ENCODE results near the gene EVL.

DNA sequence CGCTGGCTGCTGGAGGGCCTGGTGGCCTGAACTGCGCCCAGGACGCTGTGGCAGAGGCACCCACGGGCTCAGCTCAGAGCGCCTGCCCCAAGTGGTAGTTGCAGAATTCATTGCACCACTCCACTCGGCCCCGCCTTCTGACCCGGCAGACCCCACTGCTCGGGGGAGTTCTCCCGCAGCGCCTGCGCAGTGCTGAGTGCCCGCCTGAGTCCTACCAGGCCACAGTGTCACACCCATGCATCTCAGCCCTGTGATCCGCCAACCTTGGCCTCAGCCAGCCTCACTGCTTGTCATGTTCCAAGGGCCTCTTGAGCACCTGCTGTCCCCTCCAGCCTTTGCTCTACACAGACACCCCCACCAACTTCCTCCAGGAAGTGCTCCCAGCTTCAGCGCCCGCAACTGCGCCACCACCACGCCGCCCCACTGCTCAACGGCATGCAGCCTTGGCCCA lies 82.0 kb downstream of the EVL start:
- no peak for TF ChIP-seq POLR2AphosphoS5 (IDR thresholded peaks at IDR 0.05; ENCODE audit: low read depth, low read length)
- TF ChIP-seq POLR2A (IDR thresholded peaks at IDR 0.05; ENCODE audit: low read depth, low read length), result no peak

All from GM12891 (cell line).